Activated CD8-positive, alpha-beta memory T cell treated with anti-CD3 and anti-CD28 coated beads for 1 hour (primary cell): Measurements from ENCODE around the gene TSPAN32.
"Not testable (repeated sequence)": the region's sequence is repeated elsewhere in the genome, so short reads cannot be mapped to it uniquely, and the experiment has no call there.

Experiments
- DNase-seq, 2 donors: peaks; one replicate each; pipeline ENCODE4 v3.0.0-alpha.2; 2020; ENCODE audit warnings: low read depth in 1 of 2; ENCODE audit errors: extremely low read depth in 1 of 2

Gene TSPAN32

DNA sequence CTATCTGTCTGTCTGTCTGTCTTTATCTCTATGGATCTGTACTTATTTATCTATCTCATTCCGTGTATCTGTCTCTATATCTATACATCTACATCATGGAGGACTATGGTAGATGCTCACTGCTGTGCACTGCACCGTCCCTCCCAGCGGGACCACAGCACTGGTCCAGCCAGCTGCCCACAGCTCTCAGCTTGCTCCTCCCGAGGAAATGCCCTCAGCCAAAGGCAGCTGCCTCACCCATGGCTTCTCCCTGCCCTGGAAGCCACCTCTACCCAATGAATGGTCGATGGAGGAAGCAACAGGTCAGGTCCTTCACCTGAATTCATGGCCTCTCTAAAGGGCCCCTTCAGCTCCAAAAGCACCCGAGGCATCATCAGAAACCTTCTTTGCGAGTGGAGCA, 60.6 kb downstream of the TSPAN32 start:
- DNase-seq = no peak

GRCh38 chr11:2363130-2363529, 61.3 kb downstream of the TSPAN32 start:
- no peak for DNase-seq

- no peak for DNase-seq
Measured at GRCh38 chr11:2363577-2364370, 62.0 kb downstream of the TSPAN32 start.

DNA sequence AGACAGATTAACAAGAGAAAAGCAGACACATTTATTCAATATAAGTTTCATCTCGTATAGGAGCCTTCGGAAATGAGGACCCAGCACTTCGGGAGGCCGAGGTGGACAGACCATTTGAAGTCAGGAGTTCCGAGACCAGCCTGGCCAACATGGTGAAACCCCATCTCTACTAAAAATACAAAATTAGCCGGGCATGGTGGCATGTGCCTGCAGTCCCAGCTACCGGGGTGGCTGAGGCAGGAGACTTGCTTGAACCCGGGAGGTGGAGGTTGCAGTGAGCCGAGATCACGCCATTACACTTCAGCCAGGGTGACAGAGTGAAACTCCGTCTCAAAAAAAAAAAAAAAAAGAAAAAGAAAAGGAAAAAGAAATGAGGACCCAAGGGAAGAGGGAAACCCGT, 62.6 kb downstream of the TSPAN32 start:
- DNase-seq = not testable (repeated sequence)

DNA sequence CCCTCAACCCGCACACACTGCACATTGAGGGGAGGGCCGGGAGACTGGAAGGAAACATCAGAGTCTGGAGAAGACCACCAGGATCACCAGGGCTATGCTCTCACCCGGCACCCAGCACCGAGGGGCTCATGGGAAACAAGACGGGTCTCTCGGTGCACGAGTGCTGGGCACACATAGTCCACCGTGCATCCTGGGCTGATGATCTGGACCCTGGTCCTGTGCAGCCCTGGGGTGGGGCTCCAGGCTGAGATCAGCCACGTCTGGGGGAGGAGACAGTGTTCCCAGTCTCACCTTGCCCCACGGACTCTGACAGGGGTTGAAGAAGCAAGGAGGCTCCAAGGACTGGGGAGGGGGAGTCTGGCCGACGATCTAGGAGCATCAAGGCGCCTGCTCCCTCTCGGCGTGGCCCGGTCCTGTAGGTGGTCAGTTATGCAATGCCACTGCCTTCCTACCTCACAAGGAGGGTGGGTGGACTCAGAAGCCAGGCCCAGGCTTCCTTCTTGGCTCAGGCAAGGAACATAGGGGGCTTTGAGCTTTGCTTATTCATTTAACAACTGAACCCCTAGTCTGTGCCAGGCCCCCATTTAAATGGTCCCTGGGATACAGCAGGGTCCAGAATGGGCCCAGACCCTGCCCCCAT, 63.9 kb downstream of the TSPAN32 start:
- DNase-seq = no peak

DNA sequence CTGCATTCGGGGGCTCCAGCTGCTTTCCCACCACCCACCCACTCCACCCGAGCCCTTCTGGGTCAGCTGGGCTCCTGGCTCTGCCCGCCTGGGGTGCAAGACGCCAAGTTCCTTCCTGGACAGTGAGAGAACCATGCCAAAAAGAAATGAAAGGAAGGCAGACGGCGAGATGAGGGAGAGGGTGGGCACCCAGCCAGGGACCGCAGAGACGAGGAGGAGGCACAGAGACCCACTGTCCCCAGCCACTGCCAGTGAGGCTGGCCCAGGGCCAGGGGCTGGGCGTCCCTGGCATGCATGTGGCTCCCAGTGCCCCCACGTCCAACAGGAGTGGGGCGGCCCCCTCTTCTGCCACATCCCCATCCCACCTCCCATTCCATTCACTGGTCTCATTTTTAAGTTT, 64.5 kb downstream of the TSPAN32 start:
- no peak for DNase-seq

GRCh38 chr11:2366733-2367132, 64.9 kb downstream of the TSPAN32 start:
- DNase-seq = no peak

DNA sequence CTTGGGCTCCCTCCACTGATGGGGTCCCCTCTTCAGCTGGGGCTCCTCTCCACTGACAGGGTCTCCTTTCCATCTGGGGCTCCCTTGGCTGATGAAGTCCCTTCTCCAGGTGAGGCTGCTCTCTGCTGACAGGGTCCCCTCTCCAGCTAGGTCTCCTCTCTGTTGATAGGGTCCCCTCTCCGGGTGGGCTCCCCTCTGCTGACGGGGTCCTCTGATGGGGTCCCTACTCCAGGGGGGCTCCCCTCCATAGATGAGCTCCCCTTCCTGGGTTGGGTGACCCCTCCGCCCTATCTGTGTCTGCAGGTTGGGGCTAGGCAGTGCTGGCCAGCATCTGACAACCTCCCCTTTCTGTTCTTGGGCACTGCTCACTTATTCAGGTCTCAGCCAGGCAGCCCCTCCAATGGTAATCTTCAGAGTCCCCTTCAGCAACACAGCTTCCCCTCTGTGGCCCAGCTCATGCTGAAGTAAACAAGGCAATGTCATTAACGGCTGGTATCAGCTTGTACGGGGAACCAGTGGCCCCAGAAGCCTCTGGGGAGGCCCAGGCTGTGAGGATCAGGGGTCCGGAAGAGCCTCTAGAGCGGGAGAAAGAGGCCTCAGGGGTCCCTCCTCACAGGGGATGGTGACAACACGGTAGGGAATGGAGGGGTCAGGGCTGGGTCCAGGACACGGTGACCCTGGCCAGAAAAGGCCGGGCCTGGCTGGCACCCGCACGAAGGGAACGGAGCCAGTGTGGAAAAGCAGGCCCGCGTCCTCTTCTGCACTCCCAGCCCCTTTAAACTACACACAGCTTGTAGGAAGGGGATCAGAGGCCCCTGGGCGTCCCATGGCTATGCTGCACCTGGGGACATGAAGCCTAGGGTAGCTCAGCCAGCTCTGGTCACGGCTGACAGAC, 65.7 kb downstream of the TSPAN32 start:
- no peak for DNase-seq
